HT-29 (cell line): ENCODE data around the gene PRKAR1B. TPM values are rescaled to one million over a fixed set of nuclear protein-coding genes. Genes with fewer than 3 reads are reported as not detected.

Experiments used
- DNase-seq: peaks from one replicate; pipeline ENCODE4 v3.0.0-alpha.2; 2015; ENCODE audit warnings: low spot score
- total RNA-seq: library from RNA; depleted of rRNA; stranded (reverse); fragments of >200 nt; shearing (Covaris generic); gene quantifications from 2 replicates; pipeline ENCODE4 v1.2.3, GENCODE V29; 2014

PRKAR1B gene
- total RNA-seq, 1 experiment from 2014 or later, result 78.0 TPM

DNA sequence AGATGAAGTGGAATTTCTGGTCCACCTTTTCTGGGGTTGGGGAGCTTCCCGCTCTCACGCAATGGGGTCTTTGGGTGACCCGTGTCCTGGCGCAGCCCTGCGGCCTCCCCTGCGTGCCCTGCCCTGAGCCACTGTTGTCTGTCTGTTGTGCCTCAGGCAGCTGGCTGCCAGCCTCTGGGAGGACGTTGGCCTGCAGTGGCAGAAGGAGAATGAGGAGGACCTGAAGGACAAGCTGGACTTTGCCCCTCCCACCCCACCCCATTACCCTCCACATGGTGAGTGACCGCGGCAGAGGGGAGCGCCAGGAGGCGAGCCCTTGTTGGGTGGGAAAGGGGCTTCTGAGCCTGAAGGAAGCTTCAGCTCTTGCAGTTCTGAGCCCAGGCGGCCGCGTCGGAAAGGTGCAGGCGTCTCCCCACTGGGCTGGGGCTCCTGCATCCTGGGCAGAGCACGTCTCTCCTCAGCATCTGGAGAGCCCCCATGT, 14.2 kb upstream of the PRKAR1B start:
- DNase-seq, result no peak

DNA sequence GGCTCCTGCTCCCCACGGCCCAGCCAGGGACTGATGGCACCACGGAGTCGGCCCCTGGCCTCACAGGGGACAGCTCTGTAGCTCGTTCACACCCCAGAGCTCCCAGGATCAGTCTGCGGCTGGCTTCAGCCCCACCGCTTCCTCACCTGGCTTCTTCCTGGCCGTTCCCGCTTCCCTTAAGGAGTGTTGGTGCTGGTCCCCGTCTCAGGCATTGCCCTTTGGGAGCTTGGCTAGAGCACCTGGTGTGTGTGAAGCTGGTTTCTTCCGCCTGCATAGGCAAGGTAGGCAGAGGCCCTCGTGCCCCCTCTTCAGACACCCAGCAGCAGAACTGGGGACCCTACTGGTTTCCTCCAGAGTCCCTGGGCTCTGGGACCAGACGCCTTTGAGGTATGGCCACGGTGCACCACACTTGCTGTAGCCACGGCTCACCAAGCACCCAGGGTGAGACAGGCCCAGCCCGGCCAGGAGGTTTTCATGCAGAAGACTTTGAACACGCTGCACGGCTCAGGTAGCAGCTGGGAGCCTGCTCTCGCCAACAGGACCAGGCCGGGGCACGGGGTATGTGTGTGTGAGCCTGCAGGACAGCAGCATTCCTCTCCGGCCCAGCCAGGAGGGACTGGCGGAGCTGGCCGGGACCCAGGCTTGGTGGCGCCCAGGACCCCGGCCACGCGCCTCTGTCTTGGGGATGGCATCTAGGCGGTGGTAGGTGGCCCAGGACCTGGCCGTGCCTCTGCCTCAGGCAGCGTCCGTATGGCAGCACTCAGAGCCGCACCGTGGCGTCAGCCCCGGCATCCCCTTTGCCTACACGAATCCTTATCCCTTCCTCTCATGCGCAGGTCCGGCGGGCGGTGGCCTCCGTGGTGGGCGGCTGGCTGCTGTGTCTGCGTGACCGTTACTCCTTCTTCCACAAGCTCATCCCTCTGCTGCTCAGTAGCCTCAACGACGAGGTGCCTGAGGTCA, 13.2 kb upstream of the PRKAR1B start:
- no peak for DNase-seq

DNA sequence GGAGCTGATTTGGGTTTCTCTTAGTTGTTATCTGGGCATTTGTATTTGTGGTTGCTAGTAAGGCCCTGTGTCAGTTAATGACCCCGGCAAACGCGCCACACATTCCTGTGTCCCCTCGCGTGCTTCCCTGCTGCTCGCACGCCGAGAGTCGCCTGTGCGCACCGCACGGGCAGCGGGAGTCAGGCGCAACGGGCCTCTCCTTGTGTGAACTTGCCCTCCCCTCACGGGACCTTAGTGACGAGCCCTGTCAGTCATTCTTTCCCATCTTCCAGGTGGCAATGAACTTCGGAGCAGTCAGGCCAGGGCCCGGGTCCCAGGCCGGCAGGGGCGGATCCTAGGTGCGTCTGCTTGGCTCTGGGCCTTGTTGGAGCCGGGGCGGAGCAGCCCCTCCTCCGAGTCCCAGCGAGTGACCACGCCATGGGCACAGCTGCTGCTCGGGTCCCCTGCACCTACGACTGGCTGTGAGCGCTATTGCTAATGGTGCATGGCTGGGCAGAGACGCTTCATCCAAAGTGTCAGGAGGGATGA, 12.4 kb upstream of the PRKAR1B start:
- no peak for DNase-seq

DNA sequence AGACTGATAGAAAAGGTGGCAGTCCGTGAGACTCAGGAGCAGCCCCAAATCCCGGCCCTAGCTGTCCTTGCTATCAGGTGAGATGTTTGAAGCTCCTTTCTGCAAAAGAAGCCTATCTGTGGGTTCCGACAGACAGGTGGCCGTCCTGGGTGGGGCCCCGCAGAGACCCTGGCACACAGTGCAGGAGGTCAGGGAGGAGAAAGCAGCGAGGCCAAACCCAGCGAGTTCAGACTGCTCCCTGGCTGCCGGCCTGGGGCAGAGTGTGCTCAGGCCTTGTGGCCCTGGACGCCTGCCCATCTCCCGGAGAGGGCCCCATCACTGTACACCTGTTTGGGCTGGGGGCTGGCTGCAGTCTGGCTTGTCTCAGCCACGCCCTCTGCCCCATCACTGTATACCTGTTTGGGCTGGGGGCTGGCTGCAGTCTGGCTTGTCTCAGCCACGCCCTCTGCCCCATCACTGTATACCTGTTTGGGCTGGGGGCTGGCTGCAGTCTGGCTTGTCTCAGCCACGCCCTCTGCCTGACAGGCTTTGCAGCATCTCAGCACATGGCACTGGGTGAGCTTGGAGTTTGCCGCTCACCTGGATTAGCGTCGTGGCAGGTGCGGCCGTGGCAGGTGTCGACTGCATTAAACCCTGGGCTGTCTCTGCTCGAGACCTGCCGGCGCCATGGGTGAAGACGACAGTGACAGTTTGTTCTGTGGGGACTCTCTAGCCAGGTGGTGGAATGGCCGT, 11.8 kb upstream of the PRKAR1B start:
- DNase-seq, result no peak

DNA sequence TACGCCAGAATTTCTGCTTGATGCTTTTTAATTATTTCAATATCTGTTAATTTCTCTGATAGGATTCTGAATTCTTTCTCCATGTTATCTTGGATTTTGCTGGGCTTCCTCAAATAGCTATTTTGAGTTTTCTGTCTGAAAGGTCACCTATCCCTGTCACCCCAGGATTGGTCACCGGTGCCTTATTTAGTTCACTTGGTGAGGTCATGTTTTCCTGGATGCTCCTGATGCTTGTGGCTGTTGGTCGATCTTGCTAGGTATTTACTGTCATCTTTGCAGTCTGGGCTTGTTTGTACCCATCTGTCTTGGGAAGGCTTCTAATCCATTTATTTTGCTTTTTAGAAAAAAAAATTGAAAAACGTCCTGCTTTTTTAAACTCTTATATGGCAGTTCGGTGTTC, 11.2 kb upstream of the PRKAR1B start:
- DNase-seq, result no peak

DNA sequence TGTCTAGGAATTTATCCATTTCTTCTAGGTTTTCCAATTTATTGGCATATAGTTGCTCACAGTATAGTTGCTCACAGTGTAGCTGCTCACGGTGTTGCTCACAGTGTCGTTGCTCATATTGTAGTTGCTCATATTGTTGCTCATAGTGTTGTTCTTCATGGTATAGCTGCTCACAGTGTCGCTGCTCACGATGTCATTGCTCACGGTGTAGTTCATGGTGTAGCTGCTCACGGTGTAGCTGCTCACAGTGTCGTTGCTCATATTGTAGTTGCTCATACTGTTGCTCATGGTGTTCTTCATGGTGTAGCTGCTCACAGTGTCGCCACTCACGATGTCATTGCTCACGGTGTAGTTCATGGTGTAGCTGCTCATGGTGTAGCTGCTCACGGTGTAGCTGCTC, 7.7 kb upstream of the PRKAR1B start:
- DNase-seq, result no peak

DNA sequence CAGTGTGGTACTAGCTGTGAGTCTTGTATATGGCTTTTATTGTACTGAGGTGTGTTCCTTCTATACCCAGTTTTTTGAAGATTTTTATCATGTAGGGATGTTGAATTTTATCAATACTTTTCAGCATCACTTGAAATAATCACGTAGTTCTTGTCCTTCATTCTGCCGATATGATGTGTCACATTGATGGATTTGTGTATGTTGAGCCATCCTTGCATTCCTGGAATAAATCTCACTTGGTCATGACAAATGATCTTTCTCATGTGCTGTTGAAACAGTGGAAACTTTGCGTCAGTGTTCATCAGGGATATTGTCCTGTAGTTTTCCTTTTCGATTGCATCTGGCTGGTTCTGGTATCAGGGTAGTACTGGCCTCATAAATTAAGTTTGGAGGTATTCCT, 7.1 kb upstream of the PRKAR1B start:
- no peak for DNase-seq

DNA sequence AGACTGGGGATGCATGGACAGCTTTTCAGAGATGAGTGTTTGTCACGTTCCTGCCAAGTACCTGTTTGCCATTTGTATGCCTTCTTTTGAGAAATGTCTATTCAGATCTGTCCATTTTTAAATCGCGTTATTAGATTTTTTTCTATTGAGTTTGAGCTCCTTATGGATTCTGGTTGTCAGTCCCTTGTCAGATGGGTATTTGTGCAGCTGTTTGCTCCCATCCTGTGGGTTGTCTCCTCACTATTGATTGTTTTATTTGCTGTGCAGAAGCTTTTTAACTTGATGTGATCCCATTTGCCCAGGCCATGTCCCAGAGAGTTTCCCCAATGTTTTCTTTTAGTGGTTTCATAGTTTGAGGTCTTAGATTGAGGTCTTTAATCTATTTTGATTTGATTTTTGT, 5.5 kb upstream of the PRKAR1B start:
- DNase-seq, result no peak

DNA sequence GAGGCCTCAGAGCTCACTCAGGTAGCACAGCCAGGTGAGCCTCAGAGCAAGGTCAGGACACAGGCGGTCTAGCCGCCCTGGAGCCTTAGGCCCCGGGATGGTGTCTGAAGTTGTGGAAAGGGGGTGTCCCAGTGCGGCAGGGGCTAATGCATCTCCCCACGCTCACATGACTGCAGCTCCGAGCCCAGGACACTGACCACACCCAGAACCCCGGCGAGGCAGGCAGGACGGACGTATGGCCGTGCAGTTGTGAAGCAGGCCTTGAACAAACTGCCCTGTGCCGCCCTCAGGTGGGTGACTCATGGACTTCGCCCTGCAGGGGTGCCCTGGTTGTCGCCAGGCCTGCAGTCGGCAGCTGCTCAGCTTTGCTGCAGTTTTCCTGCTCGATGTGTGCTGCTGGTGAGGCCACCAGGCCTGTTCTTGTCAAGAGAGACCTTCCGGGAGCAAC, 5.0 kb upstream of the PRKAR1B start:
- peak; percentile 89 for DNase-seq

DNA sequence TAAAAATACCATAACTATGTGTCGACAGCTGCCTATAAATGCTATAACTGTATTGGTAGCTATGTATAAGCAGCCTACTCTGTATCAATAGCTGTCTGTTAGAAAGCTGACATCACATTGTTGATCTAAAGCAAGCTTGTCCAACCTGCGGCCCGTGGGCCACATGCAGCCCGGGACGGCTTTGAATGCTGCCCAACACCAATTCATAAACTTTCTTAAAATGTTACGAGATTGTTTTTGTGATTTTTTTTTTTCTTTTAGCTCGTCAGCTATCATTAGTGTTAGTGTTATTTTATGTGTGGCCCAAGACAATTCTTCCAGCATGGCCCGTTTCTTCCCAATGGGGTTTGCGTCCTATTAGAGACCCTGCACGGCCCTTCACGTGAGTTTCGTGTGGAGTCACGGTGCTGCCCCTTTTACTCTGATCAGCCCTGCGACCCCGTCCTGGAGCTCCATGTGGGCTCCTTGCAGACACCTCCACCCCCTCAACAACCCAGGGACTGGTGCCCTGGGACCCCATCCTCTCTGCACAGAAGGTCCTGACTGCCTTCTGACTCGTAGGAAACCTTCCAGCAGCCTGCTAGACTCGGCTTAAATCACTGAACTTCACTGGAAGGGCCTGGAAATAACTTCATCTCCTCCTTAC, 4.5 kb upstream of the PRKAR1B start:
- no peak for DNase-seq

DNA sequence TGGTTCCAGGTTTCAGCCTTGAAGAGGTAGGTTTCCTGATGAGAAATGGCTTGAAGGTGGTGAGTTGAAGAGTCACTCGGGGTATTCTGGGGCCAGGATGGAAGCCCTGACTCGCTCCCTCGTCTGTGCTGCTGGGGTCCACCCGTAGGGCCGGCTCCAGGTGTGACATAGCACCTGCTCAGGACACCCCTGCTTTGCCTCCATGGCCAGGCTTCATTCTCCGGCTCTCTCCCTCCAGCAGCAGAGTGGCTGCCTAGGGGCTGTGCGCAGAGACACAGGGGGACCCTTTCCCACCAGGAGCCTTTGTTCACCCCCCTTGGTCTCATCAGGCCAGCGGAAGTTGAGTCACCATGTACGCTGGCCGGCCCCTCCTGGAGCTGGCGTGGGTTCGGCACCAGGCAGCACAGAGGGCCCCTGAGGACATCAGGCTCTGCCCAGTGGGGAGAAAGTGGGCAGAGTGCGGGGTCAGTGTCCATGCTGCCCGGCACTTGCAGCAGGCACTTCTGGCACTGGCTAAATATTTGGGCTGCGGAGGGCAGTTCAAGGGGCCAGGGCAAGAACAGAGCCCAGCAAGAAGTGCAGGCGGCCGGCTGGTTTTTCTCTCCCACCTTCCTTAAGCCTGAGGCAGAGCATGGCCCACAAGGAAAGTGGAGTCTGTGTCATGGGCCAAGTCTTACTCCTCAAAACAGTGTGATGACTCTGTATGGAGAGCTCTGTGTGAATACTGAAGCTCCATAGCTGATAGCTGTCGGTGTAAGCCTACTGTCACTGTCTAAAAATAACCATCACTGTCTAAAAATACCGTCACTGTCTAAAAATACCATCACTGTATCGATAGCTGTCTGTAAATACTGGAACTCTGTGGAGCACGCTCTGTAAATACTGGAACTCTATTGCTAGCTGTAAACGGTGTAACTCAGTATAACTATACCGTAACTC, 3.7 kb upstream of the PRKAR1B start:
- no peak for DNase-seq

DNA sequence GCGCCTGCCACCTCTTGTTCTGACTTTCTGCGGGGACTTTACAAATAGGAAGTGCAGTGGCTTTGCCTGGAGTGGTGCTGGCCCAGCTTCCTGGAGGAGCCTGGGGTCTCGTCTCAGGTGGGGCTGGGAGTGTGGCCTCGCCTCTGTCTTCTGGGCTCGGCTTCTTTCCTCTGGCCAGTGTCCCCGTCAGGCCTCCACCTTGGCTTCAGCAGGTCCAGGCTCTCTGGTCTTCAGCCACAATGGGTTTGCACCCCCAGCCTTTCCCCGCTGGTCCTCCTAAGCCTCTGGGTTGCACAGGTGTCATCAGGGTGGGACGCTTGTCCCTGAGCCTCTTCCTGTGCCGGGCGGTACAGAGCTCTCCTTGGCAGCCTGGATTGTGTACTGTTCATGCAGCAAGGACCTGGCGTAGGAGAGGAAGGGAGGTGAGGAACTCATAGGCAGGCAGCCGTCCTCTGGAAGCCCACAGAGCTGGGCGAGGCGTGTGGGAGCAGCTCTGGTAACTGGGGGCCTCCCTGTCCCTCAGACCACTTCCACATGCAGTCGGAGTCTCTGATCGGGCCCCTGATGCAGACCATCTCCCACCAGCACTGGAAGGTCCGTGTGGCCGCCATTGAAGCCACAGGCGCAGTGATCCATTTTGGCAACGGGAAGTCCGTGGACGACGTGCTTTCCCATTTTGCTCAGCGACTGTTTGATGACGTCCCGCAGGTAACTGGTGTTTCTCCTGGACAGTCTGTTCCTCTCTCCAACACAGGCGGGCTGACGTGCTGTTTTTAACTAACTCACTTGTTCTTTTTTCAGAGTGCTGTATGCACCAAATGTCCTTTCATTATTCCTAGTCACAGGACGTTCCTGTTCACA, 2.3 kb upstream of the PRKAR1B start:
- DNase-seq, result no peak

DNA sequence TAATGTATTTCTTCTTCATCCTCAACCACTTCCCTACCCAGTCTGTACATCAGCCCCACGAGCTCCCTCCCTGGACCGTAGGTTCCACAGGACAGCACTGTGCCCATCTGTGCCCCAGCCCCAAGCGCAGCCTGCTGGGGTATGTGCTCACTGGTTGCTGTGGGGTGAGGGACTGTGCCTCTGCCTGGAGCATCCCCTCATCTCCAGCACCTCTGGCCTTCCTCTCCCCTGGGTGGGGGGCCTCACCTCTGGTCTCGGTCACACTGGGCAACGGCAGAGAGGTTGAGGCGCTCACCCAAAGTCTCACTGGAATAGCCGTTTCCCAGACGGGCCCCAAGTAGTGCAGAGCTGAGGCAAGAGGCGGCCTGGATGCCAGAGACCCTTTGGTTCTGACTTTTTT, 1.5 kb upstream of the PRKAR1B start:
- no peak for DNase-seq

DNA sequence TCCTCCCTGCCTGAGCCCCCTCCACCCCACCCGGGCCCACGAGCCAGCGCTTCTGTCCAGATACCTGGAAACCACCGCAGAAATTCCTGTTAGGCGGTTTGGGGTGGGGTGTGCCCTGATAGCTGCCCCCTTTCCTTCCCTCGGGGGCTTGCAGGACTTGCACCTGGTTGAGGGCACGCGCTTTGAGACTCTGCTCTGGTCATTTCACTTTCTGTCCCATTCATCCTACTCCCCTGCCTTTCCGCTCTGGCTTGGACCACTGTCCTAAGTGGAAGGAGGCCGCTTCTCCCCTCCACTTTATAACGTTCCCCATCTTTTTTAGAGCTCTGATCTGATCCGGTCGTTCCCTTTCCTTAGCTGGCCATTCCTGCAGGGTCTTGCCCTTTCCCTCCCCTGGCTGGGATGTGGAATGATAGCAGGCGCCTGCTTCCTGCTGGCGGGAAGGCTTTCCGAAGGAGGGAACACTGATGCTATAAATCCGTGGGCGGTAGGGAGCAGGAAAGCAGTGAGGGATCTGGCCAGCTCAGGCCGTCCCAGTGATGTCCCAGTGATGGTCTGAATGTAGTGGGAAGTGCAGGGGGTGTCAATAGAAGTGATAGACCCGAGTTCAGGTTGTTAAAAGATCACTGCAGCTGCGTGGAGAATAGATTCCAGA, 852 bp upstream of the PRKAR1B start:
- peak; percentile 36 for DNase-seq

DNA sequence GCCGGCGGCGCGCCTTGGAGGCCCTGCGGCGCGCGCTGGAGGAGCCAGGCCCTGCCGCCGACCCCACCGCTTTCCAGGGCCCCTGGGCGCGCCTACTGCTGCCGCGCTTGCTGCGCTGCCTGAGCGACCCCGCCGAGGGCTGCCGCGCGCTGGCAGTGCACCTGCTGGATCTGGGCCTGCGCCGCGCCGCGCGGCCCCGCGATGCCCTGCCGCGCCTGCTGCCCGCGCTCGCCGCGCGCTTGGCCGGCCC, 302 bp downstream of the PRKAR1B start:
- no peak for DNase-seq

DNA sequence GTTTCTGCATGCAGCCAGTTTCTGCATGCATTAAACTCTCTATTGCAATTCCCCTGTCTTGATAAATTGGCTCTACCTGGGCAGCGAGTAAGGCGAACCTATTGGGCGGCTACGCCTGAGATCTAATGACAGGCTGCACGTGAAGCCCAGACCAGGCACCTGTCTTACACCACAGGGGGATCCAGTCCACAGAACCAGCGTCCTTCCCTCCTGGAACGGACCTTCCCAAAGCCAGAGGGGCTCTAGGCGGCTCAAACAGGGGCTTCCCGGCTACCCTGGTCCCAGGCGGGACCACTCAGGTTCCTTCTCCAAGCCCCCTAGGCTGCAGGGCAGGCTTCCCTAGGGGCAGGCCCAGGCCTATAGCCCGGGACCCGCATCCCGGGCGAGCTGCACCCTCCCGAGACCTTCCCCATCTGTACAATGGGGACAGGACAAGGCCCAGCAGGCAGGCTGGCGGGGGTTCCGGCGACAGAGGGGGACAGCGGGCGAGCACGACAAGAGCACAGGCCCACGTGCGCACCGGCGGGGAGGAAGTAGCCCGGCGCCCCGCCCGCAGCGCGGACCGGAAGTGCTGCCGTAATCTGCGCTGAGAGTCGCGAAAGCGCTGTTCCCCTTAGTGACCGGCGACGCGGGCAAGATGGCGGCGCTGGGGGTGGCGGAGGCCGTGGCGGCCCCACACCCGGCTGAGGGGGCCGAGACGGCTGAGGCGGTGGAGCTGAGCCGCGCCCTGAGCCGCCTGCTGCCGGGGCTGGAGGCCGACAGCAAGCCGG, 812 bp downstream of the PRKAR1B start, which contains the start of gene DNAAF5:
Gene DNAAF5, plus strand, starts transcription at position 616 of the 770 bp plus-strand sequence. Its CDS starts 22 bp downstream, at position 638.
- peak; percentile 90 for DNase-seq

DNA sequence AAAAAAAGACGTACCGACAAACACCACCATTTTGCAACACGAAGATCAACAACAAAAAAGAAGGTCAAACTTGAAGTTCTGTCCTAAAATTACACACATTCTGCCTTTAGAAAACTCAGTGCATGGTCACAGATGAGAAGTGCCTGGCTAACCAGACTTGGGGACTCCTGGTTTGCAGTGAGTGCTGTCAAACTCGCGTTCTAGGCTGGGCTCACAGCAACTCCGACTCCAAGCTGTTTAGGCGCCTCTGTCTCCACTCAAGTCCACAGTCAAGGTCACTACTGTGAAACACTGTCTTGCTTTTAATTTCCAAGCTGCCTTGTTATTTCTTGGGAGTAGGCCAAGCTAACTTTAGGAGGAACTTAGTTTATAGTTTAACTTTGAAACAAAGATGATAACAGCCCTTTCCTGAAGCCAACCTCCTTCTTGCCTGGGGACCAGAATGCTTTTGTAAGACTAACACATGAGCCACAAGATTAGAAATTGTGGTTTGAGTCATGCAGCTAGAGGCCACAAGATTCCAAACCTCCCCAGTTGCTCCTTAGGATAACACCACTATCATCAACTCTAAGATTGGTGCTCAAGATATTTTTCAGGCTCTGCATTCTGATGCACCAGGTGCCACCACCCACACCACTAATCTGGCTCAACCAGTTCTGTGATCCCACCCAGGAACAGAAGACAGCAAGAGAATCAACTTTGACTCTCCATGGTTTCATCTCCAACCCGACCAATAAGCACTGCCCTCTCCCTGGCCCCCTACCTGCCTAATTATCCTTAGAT, 1.7 kb downstream of the PRKAR1B start:
- DNase-seq, result peak; percentile 62

DNA sequence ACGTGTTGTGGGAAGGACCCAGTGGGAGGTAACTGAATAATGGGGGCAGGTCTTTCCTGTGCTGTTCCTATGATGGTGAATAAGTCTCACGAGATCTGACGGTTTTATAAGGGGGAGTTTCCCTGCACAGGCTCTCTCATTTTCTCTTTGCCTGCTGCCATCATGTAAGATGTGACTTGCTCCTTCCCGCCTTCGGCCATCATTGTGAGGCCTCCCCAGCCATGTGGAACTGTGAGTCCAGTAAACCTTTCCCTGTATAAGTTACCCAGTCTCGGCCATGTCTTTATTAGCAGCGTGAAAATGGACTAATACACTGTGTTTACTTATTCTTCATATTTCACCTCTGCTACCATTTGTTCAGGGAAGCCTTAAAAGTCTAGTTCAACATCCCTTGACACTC, 2.8 kb downstream of the PRKAR1B start:
- no peak for DNase-seq
